Prostate gland (tissue), 2 donors: ENCODE data around the gene KLHL26.

ENCODE experiments used
- CTCF ChIP-seq, 4 experiments: fragments of 200-600 bp in 2 of 4; fragments of 450-650 bp in 2 of 4; sonication (generic) in 2 of 4; IDR thresholded peaks; 1 replicate in 3 of 4; 2 replicates in 1 of 4; pipeline ENCODE4 v1.5.1; 2016 to 2019; ENCODE audit warnings: antibody characterized with exemption in 4 of 4, mild to moderate bottlenecking in 2 of 4, moderate library complexity in 2 of 4
- POLR2A ChIP-seq: fragments of 450-650 bp; IDR thresholded peaks from one replicate; pipeline ENCODE4 v1.6.1; 2016; ENCODE audit warnings: antibody characterized with exemption, mild to moderate bottlenecking
- POLR2AphosphoS5 ChIP-seq: sonication (generic); formaldehyde crosslinking; IDR thresholded peaks from one replicate; pipeline ENCODE4 v1.6.1; 2017; ENCODE audit warnings: antibody characterized with exemption

- no peak for TF ChIP-seq CTCF (IDR thresholded peaks at IDR 0.05)
- peak; percentile 58 for TF ChIP-seq POLR2A
- peak; percentile 29 for TF ChIP-seq POLR2AphosphoS5
Measured at GRCh38 chr19:18636969-18637629, at the start of gene KLHL26.
